ENCODE measurements around the gene GYPC.

GRCh38 chr2:126674075-126674744, 18.3 kb downstream of the GYPC start:
- TF ChIP-seq POLR2AphosphoS5 (IDR thresholded peaks at IDR 0.05; ENCODE audit: low read depth, low read length) (no peak), POLR2A (IDR thresholded peaks at IDR 0.05; ENCODE audit: low read depth, low read length) (no peak), TAF1 (IDR thresholded peaks at IDR 0.05; ENCODE audit: low read depth, low read length) (no peak)

All from GM12891 (cell line).